ENCODE results near the gene TBC1D21.
A peak's percentile ranks its signal among the peaks of the same experiment; 100 is the strongest.
"Not testable (repeated sequence)": the region's sequence is repeated elsewhere in the genome, so short reads cannot be mapped to it uniquely, and the experiment has no call there.

Gene TBC1D21

DNA sequence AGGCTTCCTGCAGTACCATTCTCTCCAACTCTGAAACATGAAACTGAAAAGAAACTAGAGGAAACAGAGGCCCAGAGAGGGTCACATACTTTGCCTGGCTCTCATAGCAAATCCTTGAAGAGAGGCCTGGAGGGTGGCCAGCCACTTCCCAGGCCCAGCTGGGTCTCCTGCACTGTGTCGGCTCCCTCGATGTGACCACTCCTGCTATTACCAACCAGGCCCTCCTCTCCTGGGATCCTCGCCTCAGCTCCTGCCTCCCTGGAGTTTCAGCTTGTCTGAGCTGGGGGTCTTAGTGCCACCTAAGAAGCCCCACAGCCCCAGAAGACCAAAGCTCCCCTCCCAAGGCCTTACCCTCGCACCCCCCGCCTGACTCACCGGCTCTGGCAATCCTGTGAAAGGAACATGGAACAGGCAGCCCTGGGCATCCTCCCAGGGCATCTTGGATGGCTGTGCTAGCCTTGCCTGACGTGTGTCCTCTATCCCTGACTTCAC, 57.5 kb downstream of the TBC1D21 start:
- no peak for DNase-seq

DNA sequence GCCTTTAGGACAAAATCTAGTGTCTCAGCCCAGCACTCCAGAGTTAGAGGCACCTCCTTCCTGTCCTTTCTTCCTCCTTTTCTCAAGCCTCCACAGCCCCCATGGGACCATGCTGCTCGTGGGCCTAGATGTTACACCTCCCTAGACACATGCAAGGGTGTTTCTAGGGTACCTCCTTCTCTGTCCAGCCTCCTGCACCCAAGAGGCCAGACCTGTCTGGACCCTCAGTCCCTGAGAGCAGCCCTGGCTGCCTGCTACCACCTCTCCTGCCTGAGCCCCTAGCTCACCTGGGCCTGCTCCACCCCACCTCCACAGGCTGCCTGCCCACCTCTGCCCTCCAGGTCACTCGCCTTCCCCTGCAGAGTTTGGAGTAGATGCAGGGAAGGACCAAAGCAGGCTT, 58.1 kb downstream of the TBC1D21 start:
- no peak for DNase-seq

DNA sequence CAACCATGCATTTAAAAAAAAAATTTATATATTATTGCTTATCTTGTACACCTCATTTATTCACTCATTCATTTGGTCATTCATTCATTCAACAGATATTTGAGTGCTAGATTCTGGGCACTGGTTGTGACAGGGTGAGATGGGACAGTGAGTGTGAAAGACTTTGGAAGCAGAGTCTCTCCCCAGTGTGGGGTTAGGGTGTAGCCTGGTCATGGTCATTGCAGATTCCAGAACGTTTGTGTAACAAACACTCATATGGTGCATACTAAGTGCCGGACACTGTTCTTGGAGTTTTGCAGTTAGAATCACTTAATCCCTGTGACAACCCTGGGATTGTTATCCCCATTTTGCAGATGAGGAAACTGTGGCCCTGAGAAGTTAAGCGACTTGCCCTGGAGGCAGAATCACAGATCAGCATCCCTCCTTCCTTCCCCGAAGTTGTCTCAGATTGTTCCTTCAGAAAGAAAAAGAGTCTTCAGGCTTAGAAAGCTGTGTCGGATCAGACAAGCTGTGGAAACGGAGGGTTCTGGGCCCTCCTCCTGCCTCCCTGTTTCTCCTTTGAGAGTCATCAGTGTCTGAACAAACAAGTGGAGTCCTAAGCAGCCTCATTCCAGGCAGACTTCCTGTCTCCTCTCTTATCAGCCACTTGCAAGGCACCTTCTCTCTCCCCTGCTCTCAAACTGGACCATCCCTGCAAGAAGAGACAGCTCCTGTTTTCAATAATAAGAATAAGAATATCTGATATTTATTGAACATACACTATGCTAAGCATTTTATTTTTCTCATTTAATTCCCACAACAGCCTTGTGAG, 59.2 kb downstream of the TBC1D21 start:
- no peak for DNase-seq

DNA sequence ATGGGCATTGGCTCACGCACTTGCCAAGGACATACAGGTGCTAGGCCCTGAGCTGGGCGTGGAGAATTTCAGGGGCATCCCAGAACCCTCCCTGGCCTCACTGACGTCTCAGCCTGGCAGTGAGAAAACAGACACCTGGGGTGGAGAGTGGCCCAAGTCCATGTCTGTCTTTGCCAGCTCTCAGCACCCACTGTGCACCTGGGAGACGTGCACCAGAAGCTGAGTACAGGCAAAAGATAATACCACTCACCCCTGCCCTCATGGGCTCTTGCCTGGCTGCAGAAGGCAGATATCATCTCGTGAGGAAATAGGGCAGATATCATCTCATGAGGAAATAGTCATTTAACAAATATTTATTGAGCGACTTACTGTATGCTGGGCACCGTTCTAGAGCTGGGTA, 60.9 kb downstream of the TBC1D21 start:
- DNase-seq: no peak

DNA sequence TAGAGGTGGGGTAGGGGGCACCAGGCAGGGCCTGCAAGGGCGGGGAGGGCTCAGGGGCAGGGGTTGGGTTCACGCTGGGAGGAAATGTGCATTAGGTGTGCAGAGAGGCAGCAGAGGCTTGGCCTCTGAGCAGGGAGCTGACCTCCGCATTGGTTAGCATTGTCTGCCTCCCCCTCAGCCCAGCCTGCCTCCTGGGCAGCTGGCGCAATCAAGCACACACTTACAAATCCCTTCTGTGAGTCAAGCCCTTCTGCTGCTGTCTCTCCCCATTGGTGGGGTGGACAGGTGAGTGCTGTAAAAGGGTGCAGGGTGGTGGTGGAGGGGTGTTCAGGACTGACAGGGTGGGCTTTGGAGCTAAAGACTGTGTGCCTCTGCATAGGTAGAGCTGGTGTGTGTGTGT, 62.2 kb downstream of the TBC1D21 start:
- no peak for DNase-seq

DNA sequence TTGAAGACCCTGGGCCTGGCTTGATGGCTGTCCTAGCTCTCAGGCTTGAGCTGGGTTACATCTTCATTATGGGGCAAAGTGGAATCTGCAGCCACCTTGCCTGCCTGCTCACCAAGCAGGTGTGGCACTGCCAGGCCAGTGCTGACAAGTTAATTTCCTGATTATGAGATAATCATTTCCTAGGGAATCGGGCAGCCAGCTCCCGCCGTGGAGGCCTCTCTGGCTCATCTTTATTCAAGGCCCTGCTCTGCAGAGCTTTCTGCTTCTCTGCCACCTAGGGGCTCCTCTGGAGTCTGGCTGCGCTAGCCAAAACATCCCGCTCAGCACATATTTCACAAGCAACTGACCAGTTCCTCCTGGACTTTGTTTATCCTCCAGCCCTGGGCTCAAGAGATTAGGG, 62.8 kb downstream of the TBC1D21 start:
- DNase-seq: peak; percentile 3

DNA sequence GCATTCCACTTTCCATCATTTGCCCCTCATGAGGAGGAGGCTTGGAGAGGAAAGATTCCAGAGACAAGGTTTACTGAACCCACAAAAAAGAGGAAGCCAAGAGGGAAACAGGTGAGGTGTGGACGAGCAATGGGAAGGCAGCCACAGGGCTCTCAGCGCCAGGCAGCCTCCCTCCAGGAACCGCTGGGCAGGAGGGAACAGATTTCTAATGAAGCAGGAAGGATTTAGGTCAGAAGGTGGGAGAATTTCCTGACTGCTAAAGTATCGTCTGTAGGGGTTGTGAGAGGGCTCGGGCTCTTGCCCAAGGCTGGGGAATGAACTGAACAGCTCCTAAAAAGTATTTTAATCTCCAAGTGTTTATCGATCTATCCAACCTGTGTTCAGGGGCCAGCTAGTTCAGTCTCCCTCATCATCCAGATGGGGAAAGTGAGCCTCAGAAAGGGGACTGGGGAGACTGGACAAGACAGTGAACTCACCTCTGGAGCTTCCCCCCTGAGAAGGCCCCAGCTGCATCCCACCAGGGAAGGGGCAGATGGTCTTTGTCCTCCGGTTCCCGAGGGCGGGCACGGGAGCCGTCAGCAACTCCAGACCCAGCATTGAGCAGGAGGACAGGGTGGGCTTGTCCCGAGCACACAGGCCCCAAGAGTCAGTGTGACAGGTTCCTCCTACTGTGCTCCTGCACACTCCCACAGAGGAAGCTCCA, 63.4 kb downstream of the TBC1D21 start:
- DNase-seq: no peak

DNA sequence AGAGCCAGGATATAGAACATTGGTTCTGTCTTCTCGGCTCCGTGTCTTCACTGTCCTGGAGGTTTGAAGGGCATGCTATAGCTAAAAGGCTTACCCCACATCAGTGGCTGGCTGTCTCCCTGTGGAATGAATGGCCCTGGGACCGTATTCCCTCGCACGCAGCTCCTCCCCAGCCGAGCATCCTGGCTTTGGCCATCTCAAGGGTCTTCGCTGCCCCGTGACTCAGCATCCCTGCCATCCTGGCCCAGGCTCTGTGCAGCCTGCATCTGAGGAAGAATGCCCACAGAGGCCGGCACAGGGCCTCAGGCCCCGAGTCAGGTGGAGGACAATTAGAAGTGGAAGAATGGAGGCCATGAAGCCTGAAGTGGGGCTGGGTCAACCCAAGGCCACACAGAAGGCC, 63.9 kb downstream of the TBC1D21 start:
- DNase-seq: no peak

DNA sequence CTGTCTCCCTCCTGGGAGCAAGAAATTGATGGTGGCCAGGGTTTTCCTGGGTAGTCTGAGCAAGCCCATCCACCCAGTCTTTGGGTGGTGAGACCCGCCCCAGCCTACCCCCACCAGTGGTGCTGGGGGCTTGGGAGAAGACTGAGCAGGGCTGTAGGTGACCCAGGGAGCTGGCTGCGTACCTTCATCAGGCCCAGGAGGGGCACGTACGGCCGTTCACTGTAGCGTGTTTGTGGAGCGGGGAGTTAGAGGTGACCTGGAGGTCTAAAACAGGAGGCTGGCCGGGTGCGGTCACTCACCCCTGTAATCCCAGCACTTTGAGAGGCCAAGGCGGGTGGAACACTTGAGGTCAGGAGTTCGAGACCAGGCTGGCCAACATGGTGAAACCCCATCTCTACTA, 64.4 kb downstream of the TBC1D21 start:
- DNase-seq: no peak

DNA sequence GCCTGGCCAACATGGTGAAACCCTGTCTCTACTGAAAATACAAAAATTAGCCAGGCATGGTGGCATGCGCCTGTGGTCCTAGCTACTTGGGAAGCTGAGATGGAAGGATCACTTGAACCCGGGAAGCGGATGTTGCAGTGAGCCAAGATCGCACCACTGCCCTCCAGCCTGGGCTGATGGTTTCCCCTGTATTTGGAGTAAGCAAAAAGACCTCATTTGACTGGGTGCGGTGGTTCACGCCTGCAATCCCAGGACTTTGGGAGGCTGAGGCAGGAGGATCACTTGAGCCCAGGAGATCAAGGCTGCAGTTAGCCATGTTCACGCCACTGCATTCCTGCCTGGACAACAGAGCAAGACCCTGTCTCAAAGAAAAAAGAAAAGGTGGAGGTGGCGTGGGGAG, 65.2 kb downstream of the TBC1D21 start:
- DNase-seq: not testable (repeated sequence)
